HepG2 (cell line): ENCODE measurements around the gene ARFIP2. TPM values are rescaled to one million over a fixed set of nuclear protein-coding genes. Genes with fewer than 3 reads are reported as not detected.

Experiments
- ARID4A ChIP-seq: sonication (generic); formaldehyde crosslinking; IDR thresholded peaks from 2 replicates; pipeline ENCODE4 v1.5.0; 2020; ENCODE audit warnings: mild to moderate bottlenecking, missing genetic modification reagents, borderline replicate concordance
- CC2D1A ChIP-seq: sonication (generic); formaldehyde crosslinking; IDR thresholded peaks from 2 replicates; pipeline ENCODE4 v1.8.1; 2023; ENCODE audit warnings: mild to moderate bottlenecking, missing genetic modification reagents
- CCDC6 ChIP-seq: sonication (generic); formaldehyde crosslinking; IDR thresholded peaks from 2 replicates; pipeline ENCODE4 v1.8.1; 2022; ENCODE audit warnings: mild to moderate bottlenecking, missing genetic modification reagents, moderate library complexity
- CTCF ChIP-seq: sonication (generic); formaldehyde crosslinking; IDR thresholded peaks from 2 replicates; pipeline ENCODE4 v1.5.0; 2020; ENCODE audit warnings: mild to moderate bottlenecking, missing genetic modification reagents, moderate library complexity
- GABPA ChIP-seq, 2 experiments: IDR thresholded peaks; 2 replicates each; pipeline ENCODE4 v1.6.1; 2011 to 2016; ENCODE audit warnings: low read depth in 2 of 2, low read length in 1 of 2, missing biosample characterization in 1 of 2, missing genetic modification characterization in 1 of 2
- HDAC1 ChIP-seq: sonication (generic); formaldehyde crosslinking; IDR thresholded peaks from 2 replicates; pipeline ENCODE4 v1.5.1; 2020; ENCODE audit warnings: mild to moderate bottlenecking, missing genetic modification reagents
- HNF4A ChIP-seq: sonication (generic); formaldehyde crosslinking; IDR thresholded peaks from 2 replicates; pipeline ENCODE4 v1.4.0; 2020; ENCODE audit warnings: missing genetic modification reagents
- KDM5B ChIP-seq: sonication (generic); formaldehyde crosslinking; IDR thresholded peaks from 2 replicates; pipeline ENCODE4 v1.4.0; 2020; ENCODE audit warnings: missing genetic modification reagents, mild to moderate bottlenecking, borderline replicate concordance
- MXD1 ChIP-seq: sonication (generic); formaldehyde crosslinking; IDR thresholded peaks from 2 replicates; pipeline ENCODE4 v1.4.0; 2020; ENCODE audit warnings: mild to moderate bottlenecking, missing genetic modification reagents
- POLR2A ChIP-seq, 2 experiments: IDR thresholded peaks; 2 replicates each; pipeline ENCODE4 v1.6.1; 2011; ENCODE audit warnings: low read depth in 2 of 2, low read length in 2 of 2, mild to moderate bottlenecking in 1 of 2, moderate library complexity in 1 of 2; ENCODE audit not compliant: insufficient read depth in 1 of 2
- SOX6 ChIP-seq, 2 experiments: fragments of 450-650 bp in 1 of 2; sonication (generic) in 1 of 2; formaldehyde crosslinking in 1 of 2; IDR thresholded peaks; 2 replicates each; pipeline versions ENCODE4 v1.4.0 to v1.6.1; 2017 to 2020; ENCODE audit warnings: antibody characterized with exemption in 1 of 2, mild to moderate bottlenecking in 1 of 2, missing genetic modification reagents in 1 of 2
- TAF1 ChIP-seq: sonication (generic); formaldehyde crosslinking; IDR thresholded peaks from 2 replicates; pipeline ENCODE4 v1.4.0; 2020; ENCODE audit warnings: missing genetic modification reagents
- ZBTB20 ChIP-seq: sonication (generic); formaldehyde crosslinking; IDR thresholded peaks from 2 replicates; pipeline ENCODE4 v1.8.1; 2023; ENCODE audit warnings: missing genetic modification reagents, low read depth, mild to moderate bottlenecking, borderline replicate concordance
- ZFY ChIP-seq: sonication (generic); formaldehyde crosslinking; IDR thresholded peaks from 2 replicates; pipeline ENCODE4 v1.4.0; 2020; ENCODE audit warnings: missing genetic modification reagents
- ZNF180 ChIP-seq: sonication (generic); formaldehyde crosslinking; IDR thresholded peaks from 2 replicates; pipeline ENCODE4 v1.4.0; 2020; ENCODE audit warnings: low read depth, missing genetic modification reagents, borderline replicate concordance
- ZNF687 ChIP-seq: sonication (generic); formaldehyde crosslinking; IDR thresholded peaks from 2 replicates; pipeline ENCODE4 v1.5.1; 2020; ENCODE audit warnings: mild to moderate bottlenecking, missing genetic modification reagents, moderate library complexity
- polyA plus RNA-seq, 8 experiments: library from polyadenylated mRNA; depleted of rRNA in 3 of 8; stranded (reverse) in 7 of 8; unstranded in 1 of 8; fragments of >200 nt; fragmentation: Illumina TruSeq in 4 of 8; extraction: Trizol in 4 of 8; gene quantifications; 2 replicates each; pipeline versions ENCODE4 v1.2.1 to v1.2.3, GENCODE V29; 2011 to 2016; ENCODE audit warnings: low read depth in 4 of 8, missing spikeins in 1 of 8, mixed read lengths in 1 of 8; ENCODE audit not compliant: insufficient read depth in 1 of 8
- total RNA-seq, 5 experiments: library from RNA; depleted of rRNA; stranded (reverse); fragments of >200 nt; fragmentation: Illumina TruSeq; extraction: Trizol; gene quantifications; 2 replicates each; pipeline ENCODE4 v1.2.3, GENCODE V29; 2016; ENCODE audit warnings: low read depth in 1 of 5

ARFIP2 gene
- total and polyA plus RNA-seq, 2 of the 13 experiments (the other 11 are each of a cell fraction or from before 2014, with no cell fraction given), result 56.6 to 60.2 TPM

- peak; percentile 34; the same call in 1 of the 2 replicates for TF ChIP-seq ARID4A (CRISPR knock-in tag)
- TF ChIP-seq CC2D1A (CRISPR knock-in tag), result no peak
- TF ChIP-seq KDM5B, result 0 out of 2 replicates have a peak, but pooled peaks have one; percentile 24
- peak; percentile 34 for TF ChIP-seq CTCF (CRISPR knock-in tag)
- no peak for TF ChIP-seq HNF4A (CRISPR knock-in tag)
- TF ChIP-seq CCDC6 (CRISPR knock-in tag), result 0 out of 2 replicates have a peak, but pooled peaks have one; percentile 47
- no peak for TF ChIP-seq GABPA (IDR thresholded peaks at IDR 0.05; ENCODE audit: low read depth, low read length)
- TF ChIP-seq GABPA (CRISPR knock-in tag; IDR thresholded peaks at IDR 0.05; ENCODE audit: low read depth), result 0 out of 2 replicates have a peak, but pooled peaks have one; percentile 20
- peak; percentile 73; the same call in 1 of the 2 replicates for TF ChIP-seq ZNF687 (CRISPR knock-in tag)
- no peak for TF ChIP-seq SOX6 (IDR thresholded peaks at IDR 0.05)
- peak; percentile 12; the same call in 1 of the 2 replicates for TF ChIP-seq SOX6 (CRISPR knock-in tag; IDR thresholded peaks at IDR 0.05)
- TF ChIP-seq ZNF180 (CRISPR knock-in tag), result no peak
- peak; percentile 29; the same call in 1 of the 2 replicates for TF ChIP-seq HDAC1 (CRISPR knock-in tag)
- TF ChIP-seq TAF1, result peak; percentile 8; the same call in 1 of the 2 replicates
- TF ChIP-seq POLR2A (IDR thresholded peaks at IDR 0.05; ENCODE audit: insufficient read depth in 1 of 2, low read depth in 2 of 2, low read length in 2 of 2), result peak; percentile 48 to 53; a peak in 3 of 4 replicates
- TF ChIP-seq ZFY, result peak; percentile 72
- TF ChIP-seq MXD1 (CRISPR knock-in tag), result peak; percentile 52; the same call in 1 of the 2 replicates
- no peak for TF ChIP-seq ZBTB20 (CRISPR knock-in tag)
Observed at GRCh38 chr11:6473451-6474412, 7.4 kb downstream of the ARFIP2 start, which contains the start of gene TRIM3 (continued).
